Skin of body (tissue), 2 donors: ENCODE results near the gene SERP2. TPM values are rescaled to one million over a fixed set of nuclear protein-coding genes. Genes with fewer than 3 reads are reported as not detected.
"Not testable (repeated sequence)": the region's sequence is repeated elsewhere in the genome, so short reads cannot be mapped to it uniquely, and the experiment has no call there.

Experiments
- DNase-seq: peaks from one replicate; lab custom pipeline; 2025; lab: John Stamatoyannopoulos, UW
- total RNA-seq: library from RNA; depleted of rRNA; stranded (reverse); fragments of >200 nt; gene quantifications from one replicate; pipeline ENCODE4 v1.2.3, GENCODE V29; 2014

Gene SERP2
- 4.5 TPM for total RNA-seq

GRCh38 chr13:44373601-44374347 lies at the start of gene SERP2:
TSS of gene SERP2 (plus strand) at chr13:44373824. CDS start at chr13:44374026, 202 bp downstream.
- no peak for DNase-seq

GRCh38 chr13:44326961-44327360 lies 46.7 kb upstream of the SERP2 start:
- DNase-seq: no peak

GRCh38 chr13:44329041-44329440 lies 44.6 kb upstream of the SERP2 start:
- not testable (repeated sequence) for DNase-seq

GRCh38 chr13:44329909-44330545 lies 43.6 kb upstream of the SERP2 start:
- DNase-seq: no peak

- no peak for DNase-seq
Observed at GRCh38 chr13:44331446-44331845, 42.2 kb upstream of the SERP2 start.

GRCh38 chr13:44331912-44332851 lies 41.4 kb upstream of the SERP2 start:
- peak; percentile 75 for DNase-seq

- DNase-seq: no peak
Observed at GRCh38 chr13:44333950-44334655, 39.5 kb upstream of the SERP2 start.

GRCh38 chr13:44334751-44335150 lies 38.9 kb upstream of the SERP2 start:
- no peak for DNase-seq

- DNase-seq: no peak
Observed at GRCh38 chr13:44336934-44337333, 36.7 kb upstream of the SERP2 start.

GRCh38 chr13:44337581-44337980 lies 36.0 kb upstream of the SERP2 start:
- no peak for DNase-seq

- DNase-seq: peak; percentile 10
Observed at GRCh38 chr13:44340508-44340907, 33.1 kb upstream of the SERP2 start.

GRCh38 chr13:44342741-44343140 lies 30.9 kb upstream of the SERP2 start:
- no peak for DNase-seq

- DNase-seq: no peak
Observed at GRCh38 chr13:44346534-44346933, 27.1 kb upstream of the SERP2 start.

- DNase-seq: no peak
Observed at GRCh38 chr13:44347301-44347700, 26.3 kb upstream of the SERP2 start.

- DNase-seq: peak; percentile 25
Observed at GRCh38 chr13:44347949-44348348, 25.7 kb upstream of the SERP2 start.

GRCh38 chr13:44350775-44351504 lies 22.7 kb upstream of the SERP2 start:
- no peak for DNase-seq

- DNase-seq: no peak
Observed at GRCh38 chr13:44351505-44351854, 22.1 kb upstream of the SERP2 start.

- DNase-seq: no peak
Observed at GRCh38 chr13:44352202-44352601, 21.4 kb upstream of the SERP2 start.

- DNase-seq: no peak
Observed at GRCh38 chr13:44352671-44353070, 21.0 kb upstream of the SERP2 start.

- DNase-seq: no peak
Observed at GRCh38 chr13:44354331-44354730, 19.3 kb upstream of the SERP2 start.

- no peak for DNase-seq
Observed at GRCh38 chr13:44354884-44355283, 18.7 kb upstream of the SERP2 start.
